ENCODE data around the gene HSPH1.

GRCh38 chr13:31110169-31110568, 51.5 kb downstream of the HSPH1 start:
- no peak for TF ChIP-seq RAD21 (conservative IDR thresholded peaks at IDR 0.05)
- no peak for TF ChIP-seq TAF1 (IDR thresholded peaks at IDR 0.05; ENCODE audit: low read depth)
- TF ChIP-seq, protein P1, sequence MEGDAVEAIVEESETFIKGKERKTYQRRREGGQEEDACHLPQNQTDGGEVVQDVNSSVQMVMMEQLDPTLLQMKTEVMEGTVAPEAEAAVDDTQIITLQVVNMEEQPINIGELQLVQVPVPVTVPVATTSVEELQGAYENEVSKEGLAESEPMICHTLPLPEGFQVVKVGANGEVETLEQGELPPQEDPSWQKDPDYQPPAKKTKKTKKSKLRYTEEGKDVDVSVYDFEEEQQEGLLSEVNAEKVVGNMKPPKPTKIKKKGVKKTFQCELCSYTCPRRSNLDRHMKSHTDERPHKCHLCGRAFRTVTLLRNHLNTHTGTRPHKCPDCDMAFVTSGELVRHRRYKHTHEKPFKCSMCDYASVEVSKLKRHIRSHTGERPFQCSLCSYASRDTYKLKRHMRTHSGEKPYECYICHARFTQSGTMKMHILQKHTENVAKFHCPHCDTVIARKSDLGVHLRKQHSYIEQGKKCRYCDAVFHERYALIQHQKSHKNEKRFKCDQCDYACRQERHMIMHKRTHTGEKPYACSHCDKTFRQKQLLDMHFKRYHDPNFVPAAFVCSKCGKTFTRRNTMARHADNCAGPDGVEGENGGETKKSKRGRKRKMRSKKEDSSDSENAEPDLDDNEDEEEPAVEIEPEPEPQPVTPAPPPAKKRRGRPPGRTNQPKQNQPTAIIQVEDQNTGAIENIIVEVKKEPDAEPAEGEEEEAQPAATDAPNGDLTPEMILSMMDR (IDR thresholded peaks at IDR 0.05; ENCODE audit: poor library complexity, severe bottlenecking), result no peak
- no peak for TF ChIP-seq SMC3 (conservative IDR thresholded peaks at IDR 0.05; ENCODE audit: poor library complexity)
- TF ChIP-seq EZH2 (IDR thresholded peaks at IDR 0.05; ENCODE audit: borderline replicate concordance, insufficient read depth, low read length, poor library complexity, severe bottlenecking), result no peak

Measured in neural cell (in vitro differentiated cells).